Smooth muscle cell (in vitro differentiated cells): ENCODE data around the gene CROCC2. TPM values are rescaled to one million over a fixed set of nuclear protein-coding genes. Genes with fewer than 3 reads are reported as not detected.

Experiments
- DNase-seq: peaks from one replicate; lab custom pipeline; 2025; ENCODE audit not compliant: unreplicated experiment; lab: John Stamatoyannopoulos, UW
- H2AFZ ChIP-seq: fragments of 200-600 bp; sonication (generic); 2 replicates; pipeline ENCODE4 v1.6.0; 2016; ENCODE audit warnings: antibody characterized with exemption, low read depth, mild to moderate bottlenecking
- H3F3A ChIP-seq: fragments of 200-600 bp; sonication (generic); 2 replicates; pipeline ENCODE4 v1.6.0; 2017; ENCODE audit warnings: antibody characterized with exemption, low read depth
- H3K27ac ChIP-seq: fragments of 200-600 bp; sonication (generic); 2 replicates; pipeline ENCODE4 v1.5.1; 2016; ENCODE audit warnings: low read depth, mild to moderate bottlenecking
- H3K27me3 ChIP-seq: fragments of 200-600 bp; sonication (generic); 2 replicates; pipeline ENCODE4 v1.6.1; 2016; ENCODE audit warnings: low read depth, mild to moderate bottlenecking
- H3K36me3 ChIP-seq: fragments of 200-600 bp; sonication (generic); 2 replicates; pipeline ENCODE4 v1.5.1; 2016; ENCODE audit warnings: low read depth
- H3K4me1 ChIP-seq: fragments of 200-600 bp; sonication (generic); 2 replicates; pipeline ENCODE4 v1.5.1; 2016; ENCODE audit warnings: low read depth
- H3K4me2 ChIP-seq: fragments of 200-600 bp; sonication (generic); 2 replicates; pipeline ENCODE4 v1.6.0; 2016; ENCODE audit warnings: mild to moderate bottlenecking
- H3K4me3 ChIP-seq: fragments of 200-600 bp; sonication (generic); 2 replicates; pipeline ENCODE4 v1.5.1; 2016; ENCODE audit warnings: mild to moderate bottlenecking
- H3K79me2 ChIP-seq: fragments of 200-600 bp; sonication (generic); 2 replicates; pipeline ENCODE4 v1.6.0; 2016; ENCODE audit warnings: low read depth, mild to moderate bottlenecking
- H3K9ac ChIP-seq: fragments of 200-600 bp; sonication (generic); 2 replicates; pipeline ENCODE4 v1.6.0; 2016; ENCODE audit warnings: low read depth
- H3K9me3 ChIP-seq: fragments of 200-600 bp; sonication (generic); replicated peaks from 2 replicates; pipeline ENCODE4 v1.5.1; 2016; ENCODE audit warnings: low read depth
- H4K20me1 ChIP-seq: fragments of 200-600 bp; sonication (generic); 2 replicates; pipeline ENCODE4 v1.6.0; 2016; ENCODE audit warnings: low read depth
- CTCF ChIP-seq: fragments of 200-600 bp; sonication (generic); IDR thresholded peaks from 2 replicates; pipeline ENCODE4 v1.5.1; 2017; ENCODE audit warnings: borderline replicate concordance, mild to moderate bottlenecking, antibody characterized with exemption; ENCODE audit not compliant: insufficient read depth, poor library complexity, severe bottlenecking
- WGBS: methylation state at CpG from one replicate; pipeline ENCODE4 v1.1.7; 2016; ENCODE audit warnings: low lambda C conversion rate; 5-methylcytosine and 5-hydroxymethylcytosine counted together
- polyA plus RNA-seq: library from polyadenylated mRNA; unstranded; fragments of >200 nt; fragmentation: Nextera tagmentation; extraction: Ambion mirVana; gene quantifications from 2 replicates; pipeline ENCODE4 v1.2.1, GENCODE V29; 2016
- total RNA-seq: library from RNA; depleted of rRNA; stranded (reverse); fragments of >200 nt; gene quantifications from 2 replicates; pipeline ENCODE4 v1.2.3, GENCODE V29; 2014

CROCC2 gene
- total and polyA plus RNA-seq, 2 experiments from 2014 or later, result not detected

- peaks cover 10% of the 10 kb centered on the region for H3K4me1 ChIP-seq
- no peak overlapping the region for H3K4me2 ChIP-seq
- H3K9me3 ChIP-seq, result peaks cover 10% of the 10 kb centered on the region
- H3K36me3 ChIP-seq, result no peaks in the 10 kb centered on the region
- H3K79me2 ChIP-seq, result no peaks in the 10 kb centered on the region
- no peaks in the 10 kb centered on the region for H4K20me1 ChIP-seq
- DNase-seq, result no peak
- no peak overlapping the region for H2AFZ ChIP-seq
- WGBS, result 95% methylated on average over 7 of the region's 7 CpGs
- H3K27me3 ChIP-seq, result no peaks in the 10 kb centered on the region
- H3K9ac ChIP-seq, result no peak overlapping the region
- H3K4me3 ChIP-seq, result no peak overlapping the region
- no peak overlapping the region for H3K27ac ChIP-seq
- no peak for TF ChIP-seq CTCF
- H3F3A ChIP-seq, result no peaks in the 10 kb centered on the region
These were observed 101.0 kb downstream of the CROCC2 start for GRCh38 chr2:241007111-241007510.

GRCh38 chr2:241007880-241008710 is 102.0 kb downstream of the CROCC2 start:
- DNase-seq, result no peak
- no peak for TF ChIP-seq CTCF
- H3K4me3 ChIP-seq, result no peak overlapping the region
- no peak overlapping the region for H2AFZ ChIP-seq
- H3K4me2 ChIP-seq, result no peak overlapping the region
- H3K27me3 ChIP-seq, result no peaks in the 10 kb centered on the region
- no peak overlapping the region for H3K27ac ChIP-seq
- H3K9ac ChIP-seq, result no peak overlapping the region
- H3K79me2 ChIP-seq, result no peaks in the 10 kb centered on the region
- 85% methylated on average over 20 of the region's 20 CpGs for WGBS
- H3K9me3 ChIP-seq, result peaks cover 10% of the 10 kb centered on the region
- no peaks in the 10 kb centered on the region for H3K36me3 ChIP-seq
- no peaks in the 10 kb centered on the region for H4K20me1 ChIP-seq
- no peaks in the 10 kb centered on the region for H3F3A ChIP-seq
- peaks cover 10% of the 10 kb centered on the region for H3K4me1 ChIP-seq

DNA sequence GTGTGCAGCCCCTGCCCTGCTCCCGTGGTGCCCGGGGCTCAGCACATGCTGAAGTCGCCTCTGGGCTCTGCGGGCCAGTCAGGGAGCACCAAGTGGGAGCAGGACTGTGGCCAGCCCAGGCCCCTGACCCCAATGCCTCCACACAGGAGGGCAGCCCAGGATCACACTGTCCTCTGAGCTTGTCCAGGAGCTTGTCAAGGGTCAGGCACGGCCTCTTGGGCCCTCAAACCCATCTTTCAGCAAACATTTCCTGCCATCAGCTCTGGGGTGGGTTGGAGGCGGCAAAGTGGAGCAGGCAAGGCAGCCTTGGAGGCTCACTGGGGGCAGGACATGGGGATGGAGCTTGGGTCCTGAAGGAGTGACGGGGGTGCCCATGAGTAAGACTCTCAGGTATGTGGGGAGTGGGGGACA is 102.6 kb downstream of the CROCC2 start:
- DNase-seq, result no peak
- 90% methylated on average over 7 of the region's 7 CpGs for WGBS
- H3F3A ChIP-seq, result no peaks in the 10 kb centered on the region

More for the DNA sequence above, 102.6 kb downstream of the CROCC2 start:
- Histone ChIP-seq H3K79me2 (no peaks in the 10 kb centered on the region), H3K36me3 (no peaks in the 10 kb centered on the region), H2AFZ (no peak overlapping the region), H3K27ac (no peak overlapping the region), H3K4me3 (no peak overlapping the region), H3K27me3 (no peaks in the 10 kb centered on the region), H4K20me1 (no peaks in the 10 kb centered on the region), H3K9me3 (peaks cover 10% of the 10 kb centered on the region), H3K4me1 (peaks cover 10% of the 10 kb centered on the region), H3K4me2 (no peak overlapping the region), H3K9ac (no peak overlapping the region)
- no peak for TF ChIP-seq CTCF
